GM19468 (cell line): ENCODE data around the gene PFDN4.
"Not testable (repeated sequence)": the region's sequence is repeated elsewhere in the genome, so short reads cannot be mapped to it uniquely, and the experiment has no call there.

Source experiments
- ATAC-seq: cut with Tn5 transposase; IDR thresholded peaks from one replicate; pipeline ENCODE4 v1.9.1; 2021; ENCODE audit warnings: mild to moderate bottlenecking, moderate library complexity, moderate number of reproducible peaks; ENCODE audit not compliant: unreplicated experiment; ENCODE audit errors: extremely low read depth

PFDN4 gene

GRCh38 chr20:54221353-54221752, 13.5 kb downstream of the PFDN4 start:
- no peak for ATAC-seq

GRCh38 chr20:54221996-54222890, 14.4 kb downstream of the PFDN4 start:
- no peak for ATAC-seq

GRCh38 chr20:54223285-54223684, 15.4 kb downstream of the PFDN4 start:
- no peak for ATAC-seq

GRCh38 chr20:54223751-54224150, 15.9 kb downstream of the PFDN4 start:
- ATAC-seq, result no peak

- not testable (repeated sequence) for ATAC-seq
Observed at GRCh38 chr20:54224642-54225041, 16.8 kb downstream of the PFDN4 start.

GRCh38 chr20:54227241-54227640, 19.4 kb downstream of the PFDN4 start:
- no peak for ATAC-seq

GRCh38 chr20:54227751-54228150, 19.9 kb downstream of the PFDN4 start:
- ATAC-seq, result no peak

GRCh38 chr20:54228841-54229240, 21.0 kb downstream of the PFDN4 start:
- ATAC-seq, result no peak

- ATAC-seq, result no peak
Observed at GRCh38 chr20:54229566-54230160, 21.8 kb downstream of the PFDN4 start.

GRCh38 chr20:54231036-54231435, 23.1 kb downstream of the PFDN4 start:
- ATAC-seq, result no peak

- ATAC-seq, result no peak
Observed at GRCh38 chr20:54234991-54235390, 27.1 kb downstream of the PFDN4 start.

GRCh38 chr20:54237116-54237943, 29.4 kb downstream of the PFDN4 start:
- no peak for ATAC-seq

GRCh38 chr20:54244113-54244512, 36.2 kb downstream of the PFDN4 start:
- no peak for ATAC-seq

GRCh38 chr20:54248705-54249104, 40.8 kb downstream of the PFDN4 start:
- not testable (repeated sequence) for ATAC-seq

GRCh38 chr20:54250691-54251090, 42.8 kb downstream of the PFDN4 start:
- ATAC-seq, result no peak

- ATAC-seq, result no peak
Observed at GRCh38 chr20:54251096-54251495, 43.2 kb downstream of the PFDN4 start.

GRCh38 chr20:54254596-54254995, 46.7 kb downstream of the PFDN4 start:
- ATAC-seq, result no peak

- no peak for ATAC-seq
Observed at GRCh38 chr20:54255157-54255556, 47.3 kb downstream of the PFDN4 start.

- ATAC-seq, result no peak
Observed at GRCh38 chr20:54256202-54256601, 48.3 kb downstream of the PFDN4 start.

GRCh38 chr20:54257071-54257816, 49.4 kb downstream of the PFDN4 start:
- ATAC-seq, result no peak
